ENCODE results near the gene GATA2. TPM values are rescaled to one million over a fixed set of nuclear protein-coding genes. Genes with fewer than 3 reads are reported as not detected.

The GATA2 gene
- total and polyA plus RNA-seq, 2 of the 8 experiments (the other 6 are each of a cell fraction or from before 2014, with no cell fraction given): 0.03 to 0.30 TPM

- CTCF ChIA-PET (ENCODE audit: partially characterized antibody): interaction anchor here (0.5 to 5.7 kb wide), 24 partner anchors 9 to 316 kb away, joined by 3 to 83 read pairs (median 5); no protein-coding TSS in a partner anchor
- TF ChIP-seq TAF7 (optimal IDR thresholded peaks at IDR 0.05; ENCODE audit: borderline replicate concordance, low read depth, low read length) (no peak), CBX5 (IDR thresholded peaks at IDR 0.05; ENCODE audit: low read depth, low read length) (no peak), TAF1 (IDR thresholded peaks at IDR 0.05; ENCODE audit: low read depth, low read length) (no peak), EZH2 (IDR thresholded peaks at IDR 0.05; ENCODE audit: low read depth, low read length, severe bottlenecking) (no peak), TCF12 (IDR thresholded peaks at IDR 0.05; ENCODE audit: low read depth, low read length) (no peak), USF2 (IDR thresholded peaks at IDR 0.05; ENCODE audit: low read length) (no peak), E2F6 (IDR thresholded peaks at IDR 0.05) (no peak), SUZ12 (IDR thresholded peaks at IDR 0.05; ENCODE audit: low read length) (no peak), POLR2AphosphoS5 (IDR thresholded peaks at IDR 0.05; ENCODE audit: low read depth, low read length) (no peak), KDM4A (IDR thresholded peaks at IDR 0.05; ENCODE audit: low read depth, low read length, severe bottlenecking) (no peak)
Observed at GRCh38 chr3:128498901-128499530, 6.0 kb upstream of the GATA2 start.

More at GRCh38 chr3:128498901-128499530, 6.0 kb upstream of the GATA2 start:
- Histone ChIP-seq H3K79me1 (ENCODE audit: low read depth, low read length) (no peaks in the 10 kb centered on the region), H3K27ac (ENCODE audit: low read depth, low read length) (no peak overlapping the region), H3K36me3 (ENCODE audit: control insufficient read depth in 2 of 4, insufficient read depth in 4 of 4, low read length in 3 of 4) (0 out of 8 replicates have a peak, but pooled peaks cover 0 to 5% (median 0%) of the 10 kb centered on the region in 4 experiments), H2AK5ac (ENCODE audit: low read depth, low read length) (no peak overlapping the region; the same call in 1 of the 2 replicates), H4K20me1 (replicated peaks in 1 of 2; ENCODE audit: control insufficient read depth in 1 of 2, insufficient read depth in 2 of 2, low read length in 2 of 2) (peaks cover 2 to 18% of the 10 kb centered on the region in 2 experiments), H3K4me2 (ENCODE audit: insufficient read depth in 1 of 2, low read depth in 2 of 2, low read length in 2 of 2) (no peak overlapping the region), H3K4ac (replicated peaks; ENCODE audit: insufficient read length, low read depth, low read length) (no peak overlapping the region), H3K9me3 (ENCODE audit: insufficient read depth in 2 of 2, low read depth in 1 of 2, low read length in 1 of 2) (no peaks in the 10 kb centered on the region; a peak in 1 of 4 replicates), H3K9ac (replicated peaks in 1 of 4; ENCODE audit: extremely low read depth in 1 of 4, low read depth in 3 of 4, low read length in 3 of 4) (no peak overlapping the region), H3K56ac (replicated peaks; ENCODE audit: insufficient read length, low read depth, low read length) (no peak overlapping the region), H3K23me2 (ENCODE audit: low read depth, low read length) (peaks cover 5% of the 10 kb centered on the region; the same call in 1 of the 2 replicates), H2BK5ac (ENCODE audit: low read depth, low read length) (no peak overlapping the region), H2BK12ac (ENCODE audit: low read depth, low read length) (no peak overlapping the region), H3K18ac (ENCODE audit: extremely low read depth, low read length) (no peak overlapping the region), H3K23ac (ENCODE audit: insufficient read length) (no peak overlapping the region), H4K8ac (ENCODE audit: extremely low read depth, insufficient read depth, low read length) (no peak overlapping the region), H2AFZ (ENCODE audit: low read length) (no peak overlapping the region), H2BK120ac (replicated peaks; ENCODE audit: low read depth, low read length) (no peak overlapping the region), H4K91ac (replicated peaks; ENCODE audit: insufficient read length, low read length) (no peak overlapping the region), H3K14ac (ENCODE audit: insufficient read length) (no peak overlapping the region), H3K4me1 (replicated peaks in 1 of 4; ENCODE audit: control insufficient read depth in 3 of 4, insufficient read depth in 4 of 4, low read length in 3 of 4) (peaks cover 0 to 20% (median 10%) of the 10 kb centered on the region in 4 experiments; a peak in 6 of 7 replicates), H2BK15ac (ENCODE audit: low read length) (no peak overlapping the region), H3K27me3 (replicated peaks in 1 of 4; ENCODE audit: control insufficient read depth in 3 of 4, extremely low read depth in 1 of 4, insufficient read depth in 3 of 4, low read length in 3 of 4) (peaks cover 35 to 52% (median 50%) of the 10 kb centered on the region in 4 experiments), H2BK20ac (ENCODE audit: low read length) (no peak overlapping the region), H4K5ac (ENCODE audit: insufficient read length, low read depth, low read length) (no peak overlapping the region), H3K4me3 (ENCODE audit: extremely low read depth in 1 of 4, insufficient read depth in 2 of 4, low read depth in 3 of 4, low read length in 4 of 4) (no peak overlapping the region), H3K79me2 (ENCODE audit: control insufficient read depth in 1 of 2, insufficient read depth in 2 of 2, low read length in 2 of 2) (no peaks in the 10 kb centered on the region)
- FAIRE-seq (no peak), DNase-seq (ENCODE audit: low read depth in 1 of 2, low spot score in 2 of 2) (peak in 1 of 2 experiments; percentile 31)
- WGBS, 2 experiments (ENCODE audit: extremely low coverage in 1 of 2, insufficient coverage in 1 of 2, insufficient read length in 1 of 2, insufficient replicate concordance in 2 of 2, low coverage in 1 of 2, low lambda C conversion rate in 2 of 2, missing lambda C conversion rate in 1 of 2): 90% methylated on average over 15 of the region's 15 CpGs; no CpG with 5 or more reads in 1 of the 2 experiments
- POLR2A ChIA-PET (ENCODE audit: partially characterized antibody): no interaction called here
